Colonic mucosa (tissue), 4 donors: ENCODE measurements around the gene MYLIP. TPM values are rescaled to one million over a fixed set of nuclear protein-coding genes. Genes with fewer than 3 reads are reported as not detected.

Experiments used
- DNase-seq: peaks from one replicate; pipeline ENCODE4 v3.0.0-alpha.2; 2020
- H3K27ac ChIP-seq: fragments of 200-600 bp; one replicate; pipeline ENCODE4 v1.8.0; 2021
- H3K27me3 ChIP-seq: fragments of 200-600 bp; one replicate; pipeline ENCODE4 v1.8.0; 2021
- H3K36me3 ChIP-seq: fragments of 200-600 bp; one replicate; pipeline ENCODE4 v1.8.0; 2021
- H3K4me1 ChIP-seq: fragments of 200-600 bp; one replicate; pipeline ENCODE4 v1.8.0; 2021; ENCODE audit warnings: mild to moderate bottlenecking
- H3K4me3 ChIP-seq: fragments of 200-600 bp; one replicate; pipeline ENCODE4 v1.8.0; 2021
- H3K9ac ChIP-seq, 2 donors: one replicate each; pipeline ENCODE4 v1.7.0; 2013; ENCODE audit warnings: control low read depth in 2 of 2, low read depth in 2 of 2, low read length in 2 of 2
- H3K9me3 ChIP-seq: fragments of 200-600 bp; one replicate; pipeline ENCODE4 v1.8.0; 2021
- CTCF ChIP-seq: fragments of 200-600 bp; IDR thresholded peaks from one replicate; pipeline ENCODE4 v1.8.0; 2022; ENCODE audit warnings: antibody characterized with exemption, mild to moderate bottlenecking
- intact Hi-C: fragments of 100-400 bp; cut with DNase I; formaldehyde crosslinking; loops from one replicate; pipeline ENCODE4 v1.14.1; 2022
- total RNA-seq, 2 donors: library from RNA; stranded (reverse); fragmentation: NEBNext Ultra II Directional in 1 of 2; extraction: Animal tissue kit (Norgen Biotek cat#: 25700) in 1 of 2; gene quantifications; one replicate each; pipeline ENCODE4 v1.2.1, GENCODE V29; 2021
- donor health status: healthy.
- donor health status: DM: no; HTN: no; CAD: no.
- donor health status: DM: no; HTN: no; CAD: no.

Gene MYLIP
- total RNA-seq, 2 donors from 2014 or later: 23.9 to 32.2 TPM

GRCh38 chr6:16098211-16098610 lies 30.7 kb upstream of the MYLIP start:
- DNase-seq: no peak
- intact Hi-C loops: no loop called here
- Histone ChIP-seq H3K9me3 (no peaks in the 10 kb centered on the region), H3K4me1 (no peaks in the 10 kb centered on the region), H3K27ac (no peak overlapping the region), H3K9ac (no peak overlapping the region), H3K4me3 (no peak overlapping the region), H3K36me3 (no peaks in the 10 kb centered on the region), H3K27me3 (no peaks in the 10 kb centered on the region)
- TF ChIP-seq CTCF: no peak

- Histone ChIP-seq H3K27me3 (no peaks in the 10 kb centered on the region), H3K4me3 (no peak overlapping the region), H3K4me1 (no peaks in the 10 kb centered on the region), H3K9me3 (no peaks in the 10 kb centered on the region), H3K27ac (no peak overlapping the region), H3K36me3 (no peaks in the 10 kb centered on the region), H3K9ac (no peak overlapping the region)
- no peak for TF ChIP-seq CTCF
- no peak for DNase-seq
- intact Hi-C loops: no loop called here
Measured at GRCh38 chr6:16102208-16102607, 26.7 kb upstream of the MYLIP start.

- H3K36me3 ChIP-seq: no peaks in the 10 kb centered on the region
- H3K9me3 ChIP-seq: no peaks in the 10 kb centered on the region
- H3K4me1 ChIP-seq: no peaks in the 10 kb centered on the region
- intact Hi-C loops: no loop called here
- DNase-seq: no peak
- no peak overlapping the region for H3K9ac ChIP-seq
- no peak for TF ChIP-seq CTCF
- no peak overlapping the region for H3K4me3 ChIP-seq
- H3K27ac ChIP-seq: no peak overlapping the region
- H3K27me3 ChIP-seq: no peaks in the 10 kb centered on the region
Measured at GRCh38 chr6:16103722-16104121, 25.2 kb upstream of the MYLIP start.

GRCh38 chr6:16104624-16105433 lies 24.1 kb upstream of the MYLIP start:
- H3K27ac ChIP-seq: no peak overlapping the region
- DNase-seq: no peak
- TF ChIP-seq CTCF: no peak
- intact Hi-C loops: no loop called here
- no peaks in the 10 kb centered on the region for H3K36me3 ChIP-seq
- no peaks in the 10 kb centered on the region for H3K27me3 ChIP-seq
- no peak overlapping the region for H3K4me3 ChIP-seq
- peaks cover 3% of the 10 kb centered on the region for H3K4me1 ChIP-seq
- H3K9ac ChIP-seq: no peak overlapping the region
- H3K9me3 ChIP-seq: no peaks in the 10 kb centered on the region

GRCh38 chr6:16105854-16106253 lies 23.0 kb upstream of the MYLIP start:
- no peak overlapping the region for H3K27ac ChIP-seq
- DNase-seq: no peak
- H3K4me1 ChIP-seq: peaks cover 3% of the 10 kb centered on the region
- no peaks in the 10 kb centered on the region for H3K27me3 ChIP-seq
- TF ChIP-seq CTCF: no peak
- H3K36me3 ChIP-seq: no peaks in the 10 kb centered on the region
- H3K9ac ChIP-seq: no peak overlapping the region
- intact Hi-C loops: no loop called here
- no peak overlapping the region for H3K4me3 ChIP-seq
- H3K9me3 ChIP-seq: no peaks in the 10 kb centered on the region
